Activated CD4-positive, alpha-beta T cell treated with anti-CD3 and anti-CD28 coated beads for 36 hours (primary cell): ENCODE data around the gene HAUS5. TPM values are rescaled to one million over a fixed set of nuclear protein-coding genes. Genes with fewer than 3 reads are reported as not detected.
"Not testable (repeated sequence)": the region's sequence is repeated elsewhere in the genome, so short reads cannot be mapped to it uniquely, and the experiment has no call there.

Source experiments
- ATAC-seq: fragments of 200-7000 bp; cut with Tn5 transposase; one replicate; pipeline ENCODE4 v1.10.0; 2021; ENCODE audit warnings: mild to moderate bottlenecking, moderate library complexity
- CTCF ChIA-PET: fragments of 350-600 bp; sonication (Branson Sonifier 250); formaldehyde crosslinking; loops from one replicate; lab custom pipeline; 2021; ENCODE audit warnings: antibody characterized with exemption; lab: Charles Lee
- POLR2A ChIA-PET: fragments of 350-600 bp; sonication (Branson Sonifier 250); formaldehyde crosslinking; loops from one replicate; lab custom pipeline; 2021; ENCODE audit warnings: antibody characterized with exemption, inconsistent platforms; lab: Charles Lee
- DNase-seq: peaks from one replicate; pipeline ENCODE4 v3.0.0-alpha.2; 2020
- H3K27ac Mint-ChIP-seq: one replicate; pipeline ENCODE4 v1.8.0; 2021; ENCODE audit warnings: mixed read lengths
- H3K27me3 Mint-ChIP-seq: one replicate; pipeline ENCODE4 v1.8.0; 2021; ENCODE audit warnings: mixed read lengths
- H3K36me3 Mint-ChIP-seq: one replicate; pipeline ENCODE4 v1.8.0; 2021; ENCODE audit warnings: low read depth, mixed read lengths
- H3K4me1 Mint-ChIP-seq: one replicate; pipeline ENCODE4 v1.8.0; 2021; ENCODE audit warnings: mixed read lengths
- H3K4me3 Mint-ChIP-seq: one replicate; pipeline ENCODE4 v1.8.0; 2021; ENCODE audit warnings: mild to moderate bottlenecking, moderate library complexity, mixed read lengths
- H3K9me3 Mint-ChIP-seq: one replicate; pipeline ENCODE4 v1.8.0; 2021; ENCODE audit warnings: low read depth, mixed read lengths
- intact Hi-C, 2 experiments: fragments of 100-400 bp; cut with DNase I in 1 of 2; cut with micrococcal nuclease in 1 of 2; formaldehyde crosslinking; loops; one replicate each; pipeline versions ENCODE4 v1.14.2 to v1.15.1; 2022 to 2024; cut with DNase I, micrococcal nuclease
- total RNA-seq, 2 experiments: library from RNA; stranded (reverse); gene quantifications; one replicate each; pipeline ENCODE4 v1.2.3, GENCODE V29; 2021

Gene HAUS5
- total RNA-seq, 2 experiments from 2014 or later: 39.7 to 41.0 TPM

- intact Hi-C loops: no loop called here
- peak; percentile 69 for ATAC-seq
- no peaks in the 10 kb centered on the region for H3K9me3 Mint-ChIP-seq
Observed at GRCh38 chr19:35585848-35586247, 26.7 kb upstream of the HAUS5 start, which contains the start of gene PMIS2. TSS of gene PMIS2 (plus strand) at chr19:35586173. CDS start at chr19:35586260, 87 bp downstream.

GRCh38 chr19:35587321-35587720 lies 25.2 kb upstream of the HAUS5 start:
- DNase-seq: no peak
- Mint-ChIP-seq H3K36me3 (no peaks in the 10 kb centered on the region), H3K27ac (no peak overlapping the region), H3K9me3 (no peaks in the 10 kb centered on the region), H3K27me3 (peaks cover 14% of the 10 kb centered on the region), H3K4me3 (no peak overlapping the region), H3K4me1 (no peaks in the 10 kb centered on the region)
- no peak for ATAC-seq
- ChIA-PET POLR2A (no interaction called here), CTCF (interaction anchor here (0.5 to 1.1 kb wide), 4 partner anchors 12 to 229 kb away, joined by 3 to 5 read pairs (median 3); no protein-coding TSS in a partner anchor)
- intact Hi-C loops: no loop called here

More at GRCh38 chr19:35585848-35586247, 26.7 kb upstream of the HAUS5 start, which contains the start of gene PMIS2:
- Mint-ChIP-seq H3K27me3 (peaks cover 13% of the 10 kb centered on the region), H3K4me1 (no peaks in the 10 kb centered on the region), H3K27ac (no peak within 1 kb of the TSS), H3K4me3 (no peak within 1 kb of the TSS), H3K36me3 (no peaks in the 10 kb centered on the region)
- ChIA-PET CTCF (interaction anchor here (0.6 to 1.4 kb wide), 2 partner anchors 75 to 299 kb away, joined by 3 to 4 read pairs; no protein-coding TSS in a partner anchor), POLR2A (no interaction called here)
- peak; percentile 51 for DNase-seq

- CTCF ChIA-PET: interaction anchor here (0.7 to 3.7 kb wide), 4 partner anchors 12 to 81 kb away, joined by 3 to 20 read pairs (median 10); no protein-coding TSS in a partner anchor
- Mint-ChIP-seq H3K27ac (no peak overlapping the region), H3K4me3 (no peak overlapping the region), H3K9me3 (no peaks in the 10 kb centered on the region), H3K36me3 (no peaks in the 10 kb centered on the region), H3K4me1 (no peaks in the 10 kb centered on the region), H3K27me3 (peaks cover 8% of the 10 kb centered on the region)
- POLR2A ChIA-PET: no interaction called here
- DNase-seq: no peak
- intact Hi-C loops: loop anchor here in 1 of 2 experiments (5.0 kb wide), 1 partner anchor 239 kb away; no protein-coding TSS in a partner anchor
- no peak for ATAC-seq
Observed at GRCh38 chr19:35590875-35591274, 21.7 kb upstream of the HAUS5 start.

GRCh38 chr19:35592226-35592625 lies 20.3 kb upstream of the HAUS5 start:
- DNase-seq (peak; percentile 49), ATAC-seq (no peak)
- Mint-ChIP-seq H3K9me3 (no peaks in the 10 kb centered on the region), H3K27me3 (peaks cover 4% of the 10 kb centered on the region), H3K4me1 (peaks cover 4% of the 10 kb centered on the region), H3K36me3 (no peaks in the 10 kb centered on the region), H3K27ac (no peak overlapping the region), H3K4me3 (no peak overlapping the region)
- CTCF ChIA-PET: interaction anchor here (0.6 to 3.7 kb wide), 15 partner anchors 8 to 240 kb away, joined by 3 to 20 read pairs (median 3); partner anchors contain the start of gene COX6B1
- intact Hi-C loops: loop anchor here (1.0 to 5.0 kb wide), 3 partner anchors 43 to 240 kb away; no protein-coding TSS in a partner anchor
- POLR2A ChIA-PET: no interaction called here

GRCh38 chr19:35595026-35595425 lies 17.5 kb upstream of the HAUS5 start:
- H3K9me3 Mint-ChIP-seq, H3K27me3 Mint-ChIP-seq, H3K36me3 Mint-ChIP-seq, intact Hi-C loops, ATAC-seq, DNase-seq, H3K4me1 Mint-ChIP-seq, H3K27ac Mint-ChIP-seq, H3K4me3 Mint-ChIP-seq, CTCF ChIA-PET, POLR2A ChIA-PET: not testable (repeated sequence)

GRCh38 chr19:35595928-35596327 lies 16.6 kb upstream of the HAUS5 start:
- H3K4me3 Mint-ChIP-seq: no peak overlapping the region
- ATAC-seq (no peak), DNase-seq (no peak)
- H3K36me3 Mint-ChIP-seq: no peaks in the 10 kb centered on the region
- intact Hi-C loops: no loop called here
- no peaks in the 10 kb centered on the region for H3K9me3 Mint-ChIP-seq
- H3K27me3 Mint-ChIP-seq: peaks cover 10% of the 10 kb centered on the region
- H3K4me1 Mint-ChIP-seq: peaks cover 4% of the 10 kb centered on the region
- H3K27ac Mint-ChIP-seq: no peak overlapping the region
- ChIA-PET POLR2A (no interaction called here), CTCF (no interaction called here)

- Mint-ChIP-seq H3K36me3 (no peaks in the 10 kb centered on the region), H3K9me3 (no peaks in the 10 kb centered on the region), H3K27me3 (peaks cover 11% of the 10 kb centered on the region), H3K27ac (peak overlapping the region; percentile 5), H3K4me3 (no peak overlapping the region), H3K4me1 (peaks cover 4% of the 10 kb centered on the region)
- intact Hi-C loops: no loop called here
- ChIA-PET POLR2A (no interaction called here), CTCF (interaction anchor here (0.8 to 1.6 kb wide), 2 partner anchors 40 to 86 kb away, joined by 3 to 7 read pairs; no protein-coding TSS in a partner anchor)
- DNase-seq (peak; percentile 48), ATAC-seq (peak; percentile 99)
Observed at GRCh38 chr19:35596366-35596999, 16.1 kb upstream of the HAUS5 start.

- Mint-ChIP-seq H3K36me3 (no peaks in the 10 kb centered on the region), H3K27ac (no peak overlapping the region), H3K9me3 (no peaks in the 10 kb centered on the region), H3K27me3 (peaks cover 8% of the 10 kb centered on the region), H3K4me3 (no peak overlapping the region), H3K4me1 (no peaks in the 10 kb centered on the region)
- intact Hi-C loops: no loop called here
- no peak for DNase-seq
- ChIA-PET CTCF (interaction anchor here (0.8 to 1.1 kb wide), 2 partner anchors 9 to 10 kb away, joined by 3 read pairs; partner anchors contain the start of gene HAUS5), POLR2A (no interaction called here)
- ATAC-seq: no peak
Observed at GRCh38 chr19:35601971-35602370, 10.6 kb upstream of the HAUS5 start.

GRCh38 chr19:35604436-35604835 lies 8.1 kb upstream of the HAUS5 start:
- DNase-seq, H3K36me3 Mint-ChIP-seq, H3K27ac Mint-ChIP-seq, POLR2A ChIA-PET, intact Hi-C loops, H3K27me3 Mint-ChIP-seq, H3K4me1 Mint-ChIP-seq, H3K4me3 Mint-ChIP-seq, ATAC-seq: not testable (repeated sequence)
- H3K9me3 Mint-ChIP-seq: peaks cover 11% of the 10 kb centered on the region
- CTCF ChIA-PET: interaction anchor here (0.7 to 1.1 kb wide), 2 partner anchors 20 to 330 kb away, joined by 3 to 4 read pairs; no protein-coding TSS in a partner anchor

- ATAC-seq, H3K27ac Mint-ChIP-seq: not testable (repeated sequence)
Observed at GRCh38 chr19:35607170-35607569, 5.4 kb upstream of the HAUS5 start.

GRCh38 chr19:35607661-35608060 lies 4.9 kb upstream of the HAUS5 start:
- intact Hi-C loops: no loop called here
- ChIA-PET POLR2A (no interaction called here), CTCF (interaction anchor here (1.2 kb wide), 1 partner anchor 58 kb away, joined by 4 read pairs; no protein-coding TSS in a partner anchor)
- peaks cover 19% of the 10 kb centered on the region for H3K4me1 Mint-ChIP-seq
- H3K9me3 Mint-ChIP-seq: peaks cover 11% of the 10 kb centered on the region
- H3K36me3 Mint-ChIP-seq: no peaks in the 10 kb centered on the region
- no peak overlapping the region for H3K27ac Mint-ChIP-seq
- ATAC-seq (no peak), DNase-seq (no peak)
- H3K4me3 Mint-ChIP-seq: no peak overlapping the region
- no peaks in the 10 kb centered on the region for H3K27me3 Mint-ChIP-seq

More at GRCh38 chr19:35607170-35607569, 5.4 kb upstream of the HAUS5 start:
- Mint-ChIP-seq H3K4me1 (peaks cover 18% of the 10 kb centered on the region), H3K9me3 (peaks cover 11% of the 10 kb centered on the region)
- intact Hi-C loops, DNase-seq, H3K27me3 Mint-ChIP-seq, H3K4me3 Mint-ChIP-seq, H3K36me3 Mint-ChIP-seq, POLR2A ChIA-PET: not testable (repeated sequence)
- CTCF ChIA-PET: interaction anchor here (1.2 kb wide), 1 partner anchor 57 kb away, joined by 4 read pairs; no protein-coding TSS in a partner anchor
